IMR-90 (cell line): Measurements from ENCODE around the gene NAXE. TPM values are rescaled to one million over a fixed set of nuclear protein-coding genes. Genes with fewer than 3 reads are reported as not detected.

Source experiments
- ATAC-seq: fragments of 200-7000 bp; cut with Tn5 transposase; 2 replicates; pipeline ENCODE4 v1.9.1; 2020; ENCODE audit warnings: low read depth, mild to moderate bottlenecking, moderate library complexity
- BruUV-seq: library from RNA; stranded (reverse); fragments of 400-500 nt; replicated peaks from 2 replicates; lab custom pipeline; 2021; lab: Mats Ljungman, UMichigan
- CTCF ChIA-PET: fragments of 300-600 bp; formaldehyde crosslinking; extraction: SDS; loops from one replicate; lab custom pipeline; 2021; ENCODE audit warnings: antibody characterized with exemption; lab: Yijun Ruan, JAX
- POLR2A ChIA-PET: fragments of 300-600 bp; sonication (Branson Sonifier 250); formaldehyde crosslinking; loops from one replicate; lab custom pipeline; 2022; ENCODE audit warnings: antibody characterized with exemption; ENCODE audit not compliant: unreplicated experiment; lab: Charles Lee
- DNase-seq: peaks from one replicate; pipeline ENCODE4 v3.0.0; 2013
- H2AFZ ChIP-seq: replicated peaks from 2 replicates; pipeline ENCODE3; 2013; ENCODE audit warnings: low read length, mild to moderate bottlenecking; ENCODE audit not compliant: poor library complexity
- H2AK5ac ChIP-seq: 2 replicates; pipeline ENCODE4 v1.6.1; 2013; ENCODE audit warnings: low read depth, low read length, inconsistent platforms
- H2AK9ac ChIP-seq: replicated peaks from 2 replicates; pipeline ENCODE3; 2013; ENCODE audit warnings: mild to moderate bottlenecking, low read depth, low read length, moderate library complexity; ENCODE audit not compliant: poor library complexity
- H2BK120ac ChIP-seq: 2 replicates; pipeline ENCODE4 v1.6.1; 2013; ENCODE audit warnings: low read depth, low read length, inconsistent platforms
- H2BK15ac ChIP-seq: 3 replicates; pipeline ENCODE4 v1.6.1; 2013; ENCODE audit warnings: low read depth, low read length, inconsistent platforms
- H2BK20ac ChIP-seq: 2 replicates; pipeline ENCODE4 v1.6.1; 2013; ENCODE audit warnings: low read depth, mild to moderate bottlenecking, inconsistent platforms, low read length, moderate library complexity
- H2BK5ac ChIP-seq: 2 replicates; pipeline ENCODE4 v1.6.1; 2013; ENCODE audit warnings: mild to moderate bottlenecking, low read depth, low read length, inconsistent platforms; ENCODE audit not compliant: poor library complexity, severe bottlenecking
- H3K14ac ChIP-seq: replicated peaks from 2 replicates; pipeline ENCODE4 v1.6.1; 2013; ENCODE audit warnings: low read depth, low read length, inconsistent platforms
- H3K18ac ChIP-seq: 2 replicates; pipeline ENCODE4 v1.6.1; 2013; ENCODE audit warnings: low read depth, low read length, control low read depth
- H3K23ac ChIP-seq: 2 replicates; pipeline ENCODE4 v1.6.1; 2013; ENCODE audit warnings: low read depth, low read length, inconsistent platforms
- H3K27ac ChIP-seq: 2 replicates; pipeline ENCODE4 v1.5.1; 2013; ENCODE audit warnings: mild to moderate bottlenecking, control low read depth, low read length; ENCODE audit not compliant: insufficient read depth
- H3K27me3 ChIP-seq: 2 replicates; pipeline ENCODE4 v1.6.1; 2013; ENCODE audit warnings: low read length; ENCODE audit not compliant: control insufficient read depth, insufficient read depth
- H3K36me3 ChIP-seq: 2 replicates; pipeline ENCODE4 v1.6.1; 2013; ENCODE audit warnings: low read length, mixed read lengths; ENCODE audit not compliant: control insufficient read depth, insufficient read depth
- H3K4ac ChIP-seq: 2 replicates; pipeline ENCODE4 v1.6.1; 2013; ENCODE audit warnings: low read depth, low read length, inconsistent platforms
- H3K4me1 ChIP-seq: 2 replicates; pipeline ENCODE4 v1.6.1; 2013; ENCODE audit warnings: low read length, mixed read lengths; ENCODE audit not compliant: control insufficient read depth, insufficient read depth
- H3K4me2 ChIP-seq: 2 replicates; pipeline ENCODE4 v1.6.1; 2013; ENCODE audit warnings: low read depth, mild to moderate bottlenecking, control low read depth, low read length, moderate library complexity
- H3K4me3 ChIP-seq: 2 replicates; pipeline ENCODE4 v1.5.1; 2013; ENCODE audit warnings: low read depth, mild to moderate bottlenecking, control low read depth, low read length, moderate library complexity; ENCODE audit not compliant: insufficient read depth
- H3K56ac ChIP-seq: 2 replicates; pipeline ENCODE4 v1.6.1; 2013; ENCODE audit warnings: low read length, inconsistent platforms; ENCODE audit not compliant: insufficient read depth; ENCODE audit errors: extremely low read depth
- H3K79me1 ChIP-seq, 2 experiments: 2 replicates each; pipeline ENCODE4 v1.6.1; 2013; ENCODE audit warnings: low read length in 2 of 2, inconsistent platforms in 1 of 2, low read depth in 1 of 2
- H3K9ac ChIP-seq: 2 replicates; pipeline ENCODE4 v1.6.1; 2013; ENCODE audit warnings: low read depth, low read length, control low read depth
- H3K9me1 ChIP-seq: 2 replicates; pipeline ENCODE4 v1.6.1; 2013; ENCODE audit warnings: low read length, inconsistent platforms; ENCODE audit not compliant: insufficient read depth
- H3K9me3 ChIP-seq: 2 replicates; pipeline ENCODE4 v1.6.1; 2013; ENCODE audit warnings: low read length; ENCODE audit not compliant: control insufficient read depth, insufficient read depth
- H4K20me1 ChIP-seq: 2 replicates; pipeline ENCODE4 v1.6.1; 2013; ENCODE audit warnings: low read length, inconsistent platforms; ENCODE audit not compliant: insufficient read depth
- H4K5ac ChIP-seq: 2 replicates; pipeline ENCODE4 v1.6.1; 2013; ENCODE audit warnings: mild to moderate bottlenecking, low read depth, low read length, control low read depth
- H4K8ac ChIP-seq, 2 experiments: 2 replicates each; pipeline ENCODE4 v1.6.1; 2013; ENCODE audit warnings: low read depth in 2 of 2, low read length in 2 of 2, control low read depth in 1 of 2, inconsistent platforms in 1 of 2
- H4K91ac ChIP-seq: 2 replicates; pipeline ENCODE4 v1.6.1; 2013; ENCODE audit warnings: low read depth, low read length, inconsistent platforms; ENCODE audit not compliant: insufficient read depth
- CEBPB ChIP-seq: IDR thresholded peaks from 2 replicates; pipeline ENCODE4 v1.6.1; 2012; ENCODE audit warnings: low read depth, low read length, improper control_type of control experiment
- RCOR1 ChIP-seq: IDR thresholded peaks from 2 replicates; pipeline ENCODE4 v1.6.1; 2012; ENCODE audit warnings: mild to moderate bottlenecking, low read length, improper control_type of control experiment; ENCODE audit not compliant: insufficient replicate concordance
- USF2 ChIP-seq: fragments of 150-350 bp; IDR thresholded peaks from 2 replicates; pipeline ENCODE4 v1.6.1; 2017; ENCODE audit warnings: mild to moderate bottlenecking, antibody characterized with exemption, low read length, low read depth
- WGBS, 2 experiments: methylation state at CpG; one replicate each; pipeline versions ENCODE4 v1.1.5 to v1.1.7; 2013; ENCODE audit warnings: missing lambda C conversion rate in 2 of 2; ENCODE audit not compliant: insufficient read length in 1 of 2; ENCODE audit errors: extremely low coverage in 2 of 2; 5-methylcytosine and 5-hydroxymethylcytosine counted together
- dilution Hi-C: fragments of 300-500 bp; cut with HindIII; formaldehyde crosslinking; loops from one replicate; pipeline ENCODE4 v1.14.3; 2018; ENCODE audit warnings: low sequenced_read_pairs; ENCODE audit not compliant: unreplicated experiment
- in situ Hi-C: fragments of 300-500 bp; cut with MboI; formaldehyde crosslinking; loops from 3 replicates; pipeline ENCODE4 v1.14.3; 2019; ENCODE audit warnings: low sequenced_read_pairs, inconsistent platforms, mixed read lengths
- intact Hi-C: fragments of 100-400 bp; cut with micrococcal nuclease; formaldehyde crosslinking; loops from 2 replicates; pipeline ENCODE4 v1.10.0; 2022
- polyA plus RNA-seq, 3 experiments: library from polyadenylated mRNA; depleted of rRNA; stranded (reverse); fragments of >200 nt; gene quantifications; 2 replicates each; pipeline ENCODE4 v1.2.3, GENCODE V29; 2012; ENCODE audit warnings: low replicate concordance in 1 of 3
- total RNA-seq: library from RNA; depleted of rRNA; stranded (reverse); fragments of >200 nt; gene quantifications from 2 replicates; pipeline ENCODE4 v1.2.3, GENCODE V29; 2012

NAXE gene
- total and polyA plus RNA-seq, 2 of the 4 experiments (the other 2 are of a cell fraction), result 61.0 to 74.2 TPM

GRCh38 chr1:156642265-156643048, 50.9 kb downstream of the NAXE start:
- Histone ChIP-seq H3K4me3 (no peak overlapping the region; the same call in 1 of the 2 replicates), H2AK9ac (no peak overlapping the region), H3K14ac (no peak overlapping the region), H2BK5ac (no peak overlapping the region), H4K5ac (no peak overlapping the region), H2AK5ac (no peak overlapping the region), H4K91ac (no peak overlapping the region), H3K4me2 (peak overlapping the region; percentile 43; the same call in 1 of the 2 replicates), H3K27ac (no peak overlapping the region), H2BK20ac (no peak overlapping the region), H3K36me3 (no peaks in the 10 kb centered on the region), H3K18ac (no peak overlapping the region), H3K9me1 (no peaks in the 10 kb centered on the region), H4K8ac (no peak overlapping the region), H2BK15ac (no peak overlapping the region), H2AFZ (peak overlapping the region; percentile 61), H3K79me1 (no peaks in the 10 kb centered on the region), H3K56ac (no peak overlapping the region), H4K20me1 (peaks cover 11% of the 10 kb centered on the region; the same call in 1 of the 2 replicates), H3K27me3 (peaks cover 95% of the 10 kb centered on the region), H3K4me1 (no peaks in the 10 kb centered on the region; the same call in 1 of the 2 replicates), H2BK120ac (no peak overlapping the region), H3K9me3 (0 out of 2 replicates have a peak, but pooled peaks cover 1% of the 10 kb centered on the region), H3K23ac (peak overlapping the region; percentile 49; the same call in 1 of the 2 replicates), H3K4ac (no peak overlapping the region), H3K9ac (no peak overlapping the region)
- dilution Hi-C loops (no loop called here), in situ Hi-C loops (no loop called here), intact Hi-C loops (no loop called here)
- 5% methylated on average over 22 of the region's 40 CpGs; no CpG with 5 or more reads in 1 of the 2 experiments for WGBS, 2 experiments
- no peak for TF ChIP-seq USF2
- TF ChIP-seq CEBPB, result no peak
- no peak for TF ChIP-seq RCOR1
- POLR2A ChIA-PET, result interaction anchor here (0.6 kb wide), 1 partner anchor 269 kb away, joined by 13 read pairs; no protein-coding TSS in a partner anchor
- CTCF ChIA-PET, result interaction anchor here (0.6 to 1.8 kb wide), 3 partner anchors 16 to 455 kb away, joined by 4 to 14 read pairs (median 5); no protein-coding TSS in a partner anchor
- no peak for DNase-seq
- peak; percentile 43 for ATAC-seq
- no TSS peak for BruUV-seq
